OCI-LY3 (cell line): Measurements from ENCODE around the gene ASRGL1.

ENCODE experiments used
- CTCF ChIP-seq: fragments of 200-600, 300-600 bp; sonication (generic); IDR thresholded peaks from 2 replicates; pipeline ENCODE4 v1.5.1; 2014; ENCODE audit warnings: antibody characterized with exemption, low read length, low read depth
- EZH2phosphoT487 ChIP-seq: fragments of 200-600 bp; shearing (Covaris generic); IDR thresholded peaks from 2 replicates; pipeline ENCODE4 v1.6.1; 2018; ENCODE audit warnings: antibody characterized with exemption, mixed run types, low read depth

DNA sequence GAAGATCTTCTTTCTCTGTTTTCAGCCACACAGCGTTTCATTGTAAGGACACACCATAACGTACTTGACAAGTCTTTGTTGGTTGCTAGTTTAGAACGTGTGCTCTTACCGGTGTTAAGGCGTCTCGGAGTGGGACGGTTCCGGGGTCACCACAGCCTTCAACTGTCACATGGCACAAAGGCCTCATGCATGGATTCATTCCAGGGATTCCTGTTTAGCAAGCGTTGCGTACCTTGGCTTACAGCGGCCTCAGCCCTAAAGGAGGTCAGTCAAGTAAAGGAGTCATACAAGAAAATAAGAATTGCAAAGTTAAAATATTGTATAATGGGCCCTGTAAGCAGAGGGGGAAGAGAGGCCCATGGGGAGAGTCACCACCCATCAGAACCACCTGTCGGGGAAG is 79.3 kb downstream of the ASRGL1 start:
- no peak for TF ChIP-seq CTCF
- no peak for TF ChIP-seq EZH2phosphoT487
